ENCODE results near the gene NECTIN3. TPM values are rescaled to one million over a fixed set of nuclear protein-coding genes. Genes with fewer than 3 reads are reported as not detected.

The NECTIN3 gene
- polyA plus RNA-seq, 1 donor, result 18.9 TPM

DNA sequence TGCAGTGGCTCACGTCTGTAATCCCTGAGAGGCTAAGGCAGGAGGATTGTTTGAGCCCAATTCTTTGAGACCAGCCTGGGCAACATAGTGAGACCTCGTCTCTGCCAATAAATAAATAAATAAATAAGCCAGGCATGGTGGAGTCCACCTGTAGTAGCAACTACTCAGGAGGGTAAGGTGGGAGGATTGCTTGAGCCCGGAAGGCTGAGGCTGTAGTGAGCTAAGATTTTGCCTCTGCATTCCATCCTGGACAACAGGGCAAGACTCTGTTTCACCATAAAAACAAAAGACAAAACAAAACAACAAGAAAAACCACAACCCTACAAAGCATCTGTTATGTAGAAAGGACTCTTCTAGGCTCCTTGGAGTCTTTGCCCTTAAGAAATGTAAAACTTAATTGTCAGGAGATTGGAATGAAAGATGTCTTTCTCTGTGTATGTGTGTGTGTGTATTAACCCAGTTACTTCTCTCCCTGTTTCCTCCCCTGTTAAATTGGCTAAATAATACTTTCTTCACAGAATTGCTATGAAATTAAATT is 9.5 kb downstream of the NECTIN3 start:
- DNase-seq, result no peak

DNA sequence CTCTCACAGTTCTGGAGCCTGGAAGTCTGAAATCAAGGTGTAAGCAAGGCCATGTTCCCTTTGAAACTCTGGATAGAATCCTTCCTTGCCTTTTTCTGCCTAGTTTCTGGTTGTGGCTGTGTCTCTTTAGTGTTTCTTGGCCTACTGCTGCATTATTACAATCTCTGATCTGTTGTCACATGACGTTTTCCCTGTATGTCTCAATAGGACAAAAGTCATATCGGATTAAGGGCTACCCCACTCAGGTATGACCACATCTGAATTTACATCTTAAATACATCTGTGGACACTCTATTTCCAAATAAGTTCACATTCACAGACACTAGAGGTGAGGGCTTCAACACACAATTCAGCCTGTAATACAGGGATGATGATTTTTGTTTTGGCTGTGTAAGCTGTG is 13.3 kb downstream of the NECTIN3 start:
- no peak for DNase-seq

DNA sequence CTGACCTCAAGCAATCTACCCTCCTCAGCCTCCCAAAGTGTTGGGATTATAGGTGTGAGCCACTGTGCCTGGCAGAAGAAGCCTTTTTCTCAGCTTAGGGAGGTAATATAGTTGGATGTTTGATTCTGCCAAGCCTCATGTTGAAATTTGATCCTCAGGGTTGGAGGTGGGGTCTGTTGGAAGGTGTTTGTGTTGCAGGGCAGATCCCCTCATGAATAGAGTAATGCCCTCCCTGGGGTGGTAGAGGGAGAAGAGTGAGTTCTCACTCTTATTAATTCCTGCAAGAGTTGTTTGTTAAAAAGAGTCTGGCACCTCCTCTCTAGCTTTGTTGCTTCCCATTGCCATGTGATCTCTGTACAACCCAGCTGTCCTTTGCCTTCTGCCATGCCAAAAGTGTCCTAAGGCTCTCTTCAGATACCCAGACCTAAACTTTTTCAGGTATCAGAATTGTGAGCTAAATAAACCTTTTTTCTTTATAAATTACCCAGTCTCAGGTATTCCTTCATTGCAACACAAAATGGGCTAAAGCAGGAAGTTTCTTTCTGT is 16.4 kb downstream of the NECTIN3 start:
- DNase-seq, result no peak

DNA sequence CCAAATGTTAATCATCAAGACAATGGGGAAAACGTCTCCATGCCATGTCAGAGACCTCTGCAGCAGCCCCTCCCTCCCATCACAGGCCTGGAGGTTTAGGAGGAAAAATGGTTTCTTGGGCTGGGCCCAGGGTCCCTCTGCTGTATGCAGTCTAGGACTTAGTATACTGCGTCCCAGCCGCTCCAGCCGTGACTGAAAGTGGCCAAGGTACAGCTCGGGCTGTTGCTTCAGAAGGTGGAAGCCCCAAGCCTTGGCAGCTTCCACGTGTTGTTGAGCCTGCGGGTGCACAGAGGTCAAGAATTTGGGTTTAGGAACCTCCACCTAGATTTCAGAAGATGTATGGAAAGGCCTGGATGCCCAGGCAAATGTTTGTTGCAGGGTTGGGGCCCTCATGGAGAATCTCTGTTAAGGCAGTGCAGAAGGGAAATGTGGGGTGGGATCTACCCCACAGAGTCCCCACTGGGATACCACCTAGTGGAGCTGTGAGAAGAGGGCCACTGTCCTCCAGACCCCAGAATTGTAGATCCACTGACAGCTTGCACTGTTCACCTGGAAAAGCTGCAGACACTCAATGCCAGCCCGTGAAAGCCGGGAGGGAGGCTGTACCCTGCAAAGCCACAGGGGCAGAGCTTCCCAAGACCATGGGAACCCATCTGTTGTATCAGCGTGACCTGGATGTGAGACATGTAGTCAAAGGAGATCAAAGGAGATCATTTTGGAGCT is 25.0 kb downstream of the NECTIN3 start:
- no peak for DNase-seq

DNA sequence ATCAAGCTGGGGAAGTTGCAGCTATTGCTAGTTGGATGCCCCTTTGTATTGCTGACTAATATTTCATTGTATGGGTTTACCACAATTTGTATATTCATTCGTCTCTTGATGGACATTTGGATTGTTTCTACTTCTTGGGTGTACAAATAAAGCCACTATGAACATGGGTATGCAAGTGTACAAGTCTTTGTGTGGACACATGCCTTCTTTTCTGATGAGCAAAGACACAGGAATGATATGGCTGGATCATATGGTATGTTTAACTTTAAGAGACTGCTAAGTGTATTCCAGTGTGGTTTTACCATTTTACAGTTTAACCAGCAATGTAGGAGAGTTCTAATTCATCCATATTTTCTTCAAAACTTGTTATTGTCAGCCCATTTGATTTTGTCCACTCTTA is 32.2 kb downstream of the NECTIN3 start:
- DNase-seq, result no peak

DNA sequence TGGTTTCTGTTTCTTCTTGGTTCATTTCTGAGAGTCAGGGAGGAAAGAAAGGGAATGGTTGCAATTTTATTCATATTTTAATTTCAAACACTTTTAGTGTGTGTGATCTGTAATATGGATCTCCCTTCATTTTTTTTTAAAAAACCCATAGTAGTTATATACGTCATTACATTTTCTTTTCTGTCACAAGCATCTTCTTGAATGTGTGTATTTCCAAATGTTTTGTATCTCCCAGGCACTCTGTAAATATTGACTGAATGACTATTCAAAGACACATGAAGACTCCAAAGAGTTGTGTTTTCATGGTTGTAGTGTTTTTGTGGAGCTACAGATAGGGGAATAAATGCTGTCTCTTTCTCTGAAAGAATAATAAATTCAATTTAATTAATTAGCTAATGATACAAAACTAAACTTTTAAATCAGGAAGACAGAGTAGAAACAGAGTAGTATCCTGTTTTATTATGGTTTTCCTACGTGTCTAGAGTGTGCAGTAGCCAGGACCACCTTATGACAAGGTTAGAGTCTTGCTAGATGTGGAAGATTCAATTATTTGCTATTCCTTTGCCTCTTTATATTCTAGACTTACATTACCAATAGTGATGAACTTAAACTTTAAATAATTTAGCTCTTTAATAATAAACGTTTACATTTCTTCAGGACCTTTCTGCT is 35.5 kb downstream of the NECTIN3 start:
- DNase-seq, result no peak

DNA sequence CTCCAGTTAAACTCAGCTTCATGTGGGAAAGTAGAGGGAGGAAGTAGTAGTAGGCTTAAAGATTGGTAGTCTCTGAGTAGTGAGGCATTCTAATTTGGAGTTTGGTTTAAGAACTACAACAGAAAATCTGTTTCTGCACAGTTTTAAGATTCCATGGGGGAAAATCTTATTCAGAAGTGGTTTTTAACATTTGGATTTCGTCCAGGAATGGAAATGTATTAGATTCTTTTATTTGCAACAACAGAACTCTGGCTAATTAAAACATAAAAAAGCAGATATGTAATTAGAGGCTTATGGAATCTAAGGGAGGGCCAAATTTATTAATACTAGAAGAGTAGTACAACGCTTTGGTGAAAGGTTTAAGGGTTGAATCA is 36.0 kb downstream of the NECTIN3 start:
- DNase-seq, result no peak

DNA sequence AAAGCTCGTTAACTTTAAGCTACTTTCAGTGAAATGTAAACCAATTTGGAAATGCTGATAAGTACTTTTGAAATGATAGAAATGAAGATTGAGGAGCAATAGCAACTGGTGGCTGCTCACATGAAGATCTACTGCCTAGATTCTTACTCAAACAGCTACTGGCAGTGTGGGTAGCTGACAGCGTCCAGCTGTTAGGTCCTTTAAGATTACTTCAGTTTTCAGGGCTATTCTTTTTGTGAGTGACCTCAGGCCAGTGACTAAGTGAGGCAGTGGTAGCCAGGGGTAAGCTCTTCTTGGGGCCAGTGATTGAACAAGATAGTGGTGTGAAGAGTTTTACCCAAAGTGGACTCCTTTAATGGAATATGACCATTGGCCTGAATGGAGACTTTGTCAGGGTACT is 41.3 kb downstream of the NECTIN3 start:
- no peak for DNase-seq

DNA sequence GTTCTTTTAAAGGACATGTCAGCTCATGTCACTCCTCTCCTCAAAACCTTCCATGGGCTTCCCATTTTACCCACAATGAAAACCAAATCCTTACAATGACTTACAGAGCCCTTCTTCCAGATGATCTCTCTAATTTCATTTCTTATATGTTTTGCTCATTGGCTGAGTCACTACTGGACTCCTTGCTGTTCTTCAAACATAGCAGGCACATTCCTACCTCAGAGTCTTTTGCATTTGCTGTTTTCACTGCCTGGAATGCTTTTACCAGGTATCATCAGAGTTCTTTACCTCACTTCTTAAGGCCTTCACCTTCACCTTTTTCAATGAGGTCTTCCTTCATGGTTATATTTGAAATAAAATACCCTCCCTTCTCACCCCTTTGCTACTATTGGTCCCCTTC is 57.3 kb downstream of the NECTIN3 start:
- no peak for DNase-seq

DNA sequence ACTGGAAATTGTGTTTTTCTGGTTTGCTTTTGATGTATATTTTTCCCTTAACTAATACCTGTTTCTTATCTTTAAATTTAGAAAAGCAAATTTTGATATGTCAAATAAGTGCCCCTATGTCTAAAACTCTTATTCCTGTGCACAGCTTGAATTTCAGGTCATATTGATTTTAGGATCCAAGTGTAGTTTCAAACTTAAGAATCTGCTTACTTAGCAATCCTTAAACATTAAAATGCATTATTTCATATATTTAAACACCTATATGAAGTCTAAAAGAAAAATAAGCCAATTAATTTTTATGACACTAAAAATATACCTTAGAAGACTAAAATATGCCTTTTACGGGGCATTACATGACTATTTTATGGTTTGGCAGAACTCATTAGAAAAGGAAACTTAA is 59.2 kb downstream of the NECTIN3 start:
- DNase-seq, result no peak

DNA sequence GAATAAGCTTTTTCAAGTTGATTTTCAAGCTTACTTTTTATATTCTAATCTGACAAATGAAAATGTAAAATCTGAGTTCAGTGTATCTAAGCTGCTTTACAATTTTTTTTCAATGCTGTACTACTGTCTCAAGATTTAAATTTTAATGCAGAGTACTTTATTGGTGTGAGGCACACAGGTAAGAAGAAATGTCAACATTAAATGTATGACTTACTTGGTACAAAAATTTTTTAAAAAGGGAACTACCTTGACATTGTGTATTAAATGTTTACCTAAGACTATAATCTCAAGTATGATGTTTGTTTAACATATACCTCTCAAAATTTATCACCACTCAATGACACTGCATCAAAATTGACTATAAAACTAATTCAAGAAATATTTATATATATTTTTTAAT is 62.7 kb downstream of the NECTIN3 start:
- DNase-seq, result no peak

DNA sequence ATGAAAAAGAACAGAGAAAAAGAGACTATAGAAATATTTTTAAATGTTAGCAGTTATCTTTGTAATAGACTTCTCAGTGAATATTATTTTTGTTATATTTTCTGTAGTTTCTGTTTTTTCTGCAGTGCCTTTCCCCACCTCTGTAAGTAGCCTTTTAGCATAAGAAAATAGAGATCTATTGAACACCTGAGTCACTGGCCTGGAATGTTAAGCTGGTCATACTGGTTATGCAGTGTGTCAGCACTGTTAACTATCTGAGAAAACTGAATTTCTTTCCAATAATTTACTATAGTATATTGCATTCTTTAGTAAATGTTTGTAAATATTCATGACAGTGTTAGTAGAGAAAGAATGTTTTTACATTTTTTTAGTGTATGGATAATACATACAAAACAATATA is 79.8 kb downstream of the NECTIN3 start:
- DNase-seq, result no peak

DNA sequence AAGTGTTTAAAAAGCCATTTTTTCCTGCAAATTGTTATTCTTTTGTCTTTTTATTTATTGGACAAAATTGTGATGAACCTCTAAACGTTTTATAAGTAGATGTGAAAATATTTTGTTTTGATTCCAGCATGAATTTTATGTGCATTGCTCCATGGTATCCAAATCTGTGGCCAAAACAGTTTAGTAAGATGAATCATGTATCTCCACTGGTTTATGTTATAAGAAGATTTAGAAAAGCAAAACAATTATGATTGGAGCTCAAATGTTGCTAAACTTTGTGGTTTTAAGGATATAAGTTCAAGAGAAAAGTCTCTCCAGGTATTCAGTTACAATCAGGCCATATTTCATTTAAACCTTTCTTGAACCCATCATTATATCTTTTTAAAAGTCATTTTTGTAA is 80.9 kb downstream of the NECTIN3 start:
- DNase-seq, result no peak

DNA sequence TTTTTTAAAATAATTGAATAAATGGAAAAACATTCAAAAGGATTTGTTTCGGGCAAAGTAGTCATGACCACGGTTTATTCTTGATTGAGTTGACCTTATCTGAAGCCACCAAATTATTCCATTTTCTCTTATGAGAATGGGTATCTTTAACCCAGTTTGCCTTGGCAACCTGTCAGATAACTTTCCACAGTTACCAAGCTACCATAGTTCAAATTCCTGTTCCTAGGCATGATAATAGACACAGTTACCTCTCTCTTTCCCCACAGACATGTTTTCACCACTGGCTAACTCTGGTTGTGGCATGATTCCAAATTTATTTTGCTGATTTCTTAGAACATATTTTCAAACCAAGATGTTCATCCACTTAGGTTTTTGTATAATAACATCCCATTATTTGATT is 84.9 kb downstream of the NECTIN3 start:
- DNase-seq, result no peak

DNA sequence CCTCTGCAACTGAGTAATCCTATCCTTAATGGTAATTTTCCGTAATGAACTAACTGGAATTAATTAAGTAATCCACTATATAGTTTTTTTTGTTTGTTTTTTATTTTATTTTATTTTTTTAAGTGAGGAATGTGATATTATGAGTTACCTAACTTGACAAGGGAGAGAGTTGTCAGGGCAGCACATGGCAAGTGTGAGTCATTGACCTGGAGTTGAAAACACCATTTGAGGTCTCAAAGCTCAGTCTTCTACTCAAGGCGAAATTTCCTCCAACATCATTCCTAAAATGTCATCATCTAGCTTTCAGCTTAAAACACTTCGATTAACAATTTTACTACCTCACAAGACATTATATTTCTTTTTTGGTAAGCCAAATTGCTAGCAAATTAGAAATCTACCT is 87.8 kb downstream of the NECTIN3 start:
- no peak for DNase-seq

DNA sequence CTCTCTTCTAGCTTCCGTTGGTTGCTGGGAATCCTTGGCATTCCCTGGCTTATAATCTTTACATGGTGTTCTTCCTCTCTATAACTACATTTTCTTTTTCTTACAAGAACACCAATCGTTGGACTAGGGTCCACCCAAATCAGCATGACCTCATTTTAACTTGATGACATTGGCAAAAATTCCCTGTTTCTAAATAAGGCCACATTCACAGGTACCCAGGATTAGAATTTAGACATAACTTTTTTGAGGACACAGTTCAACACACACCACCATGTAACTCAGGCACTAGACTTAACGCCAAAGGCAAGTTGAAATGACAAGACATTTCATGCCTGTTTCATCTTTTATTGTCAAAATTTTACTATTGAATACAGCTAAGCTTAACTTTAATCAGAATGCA is 93.0 kb downstream of the NECTIN3 start:
- no peak for DNase-seq

DNA sequence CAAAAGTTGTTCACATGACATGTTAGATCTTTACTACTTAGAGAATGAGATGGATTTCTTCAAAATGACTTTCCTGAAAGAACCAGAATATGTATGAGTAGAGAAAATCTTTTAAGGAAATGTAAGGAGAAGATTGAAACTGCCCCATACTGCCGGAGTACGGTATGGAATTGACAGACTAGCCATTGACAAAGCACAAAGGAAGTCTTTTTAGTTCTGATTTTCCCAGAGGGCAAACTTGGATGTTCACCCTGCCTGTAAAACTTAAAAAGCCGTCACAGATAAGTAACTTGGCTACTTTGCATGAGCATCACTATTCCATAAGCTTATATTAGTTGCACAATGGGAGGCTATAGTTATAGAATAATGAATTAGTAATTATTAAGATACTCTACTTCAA is 93.8 kb downstream of the NECTIN3 start:
- no peak for DNase-seq

DNA sequence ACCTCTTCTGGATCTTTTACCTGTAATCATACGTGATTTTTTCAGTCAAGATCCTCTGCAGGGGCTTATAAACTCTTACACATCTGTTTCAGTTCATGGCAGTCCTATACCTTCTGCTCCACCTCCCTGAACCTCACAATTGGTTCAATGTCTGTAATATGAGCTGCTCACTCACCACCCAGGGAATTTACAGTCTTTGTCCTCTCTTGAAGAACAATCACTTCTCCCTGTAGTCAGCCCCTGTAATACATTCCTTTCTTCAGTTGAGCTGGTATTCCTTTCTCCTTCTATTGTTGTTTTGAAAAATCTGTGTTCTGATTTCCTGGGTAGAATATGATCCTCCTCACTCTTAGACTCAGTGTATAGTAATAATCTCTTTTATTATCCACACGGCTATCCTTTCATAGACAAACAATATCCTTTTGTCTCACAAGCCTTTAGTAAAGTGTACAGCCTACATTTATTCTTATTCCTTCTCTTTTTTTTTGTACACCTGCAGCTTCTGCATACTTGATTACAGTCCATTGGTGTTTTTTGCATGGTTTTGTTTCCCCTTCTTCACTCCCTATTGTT is 101.8 kb downstream of the NECTIN3 start:
- no peak for DNase-seq

DNA sequence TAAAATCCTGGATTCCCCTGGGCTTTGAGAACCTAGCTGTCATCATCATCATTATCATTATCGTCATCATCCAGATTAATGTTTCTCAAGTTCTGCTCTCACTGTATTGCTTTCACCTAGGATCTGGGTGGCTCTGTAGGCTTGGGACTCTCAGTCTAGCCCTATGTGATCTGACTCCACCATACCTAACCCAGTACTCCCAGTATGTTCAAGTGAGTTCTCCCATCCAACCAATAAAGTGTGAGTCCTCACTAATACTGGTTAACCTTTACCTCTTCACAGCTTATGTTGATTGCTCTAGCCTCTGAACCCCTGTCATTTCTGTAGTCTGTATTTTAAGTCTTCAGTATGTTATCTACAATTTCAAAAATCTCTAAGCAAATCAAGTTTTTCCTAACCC is 102.3 kb downstream of the NECTIN3 start:
- no peak for DNase-seq

DNA sequence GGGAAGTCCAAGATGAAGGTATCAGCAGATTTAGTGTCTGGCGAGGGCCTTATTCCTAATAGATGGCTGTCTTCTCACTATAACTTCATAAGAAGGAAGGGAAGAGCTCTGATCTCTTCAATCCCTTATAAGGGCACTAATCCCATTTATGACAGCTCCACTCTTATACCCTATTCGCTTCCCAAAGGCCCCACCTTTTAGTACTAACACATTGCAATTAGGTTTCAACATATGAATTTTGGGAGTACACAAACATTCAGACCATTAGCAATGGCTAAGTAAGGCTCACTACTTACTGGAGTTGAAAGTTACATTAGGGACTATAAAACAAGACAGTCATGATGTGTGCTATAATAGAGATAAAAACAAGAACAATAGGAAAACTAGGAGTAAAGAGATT is 118.9 kb downstream of the NECTIN3 start:
- DNase-seq, result no peak

DNA sequence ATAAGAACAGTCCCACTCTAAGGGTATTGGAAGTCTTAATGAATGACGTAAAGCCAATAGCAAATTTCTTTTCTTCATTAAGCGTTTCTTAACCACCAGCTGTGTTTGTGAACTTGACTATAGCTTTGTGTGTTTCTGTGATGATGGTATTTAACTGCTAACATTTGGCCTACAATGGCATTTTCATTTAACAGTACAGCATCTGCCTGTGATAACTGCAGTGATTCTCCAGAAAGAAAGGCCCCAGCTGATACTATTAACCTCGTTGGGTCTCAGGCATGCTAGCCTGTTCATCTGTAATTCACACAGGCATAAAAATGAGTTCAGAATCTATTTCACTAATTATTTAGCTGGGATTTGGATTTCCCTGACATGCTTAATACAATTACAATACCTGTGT is 121.9 kb downstream of the NECTIN3 start:
- no peak for DNase-seq

DNA sequence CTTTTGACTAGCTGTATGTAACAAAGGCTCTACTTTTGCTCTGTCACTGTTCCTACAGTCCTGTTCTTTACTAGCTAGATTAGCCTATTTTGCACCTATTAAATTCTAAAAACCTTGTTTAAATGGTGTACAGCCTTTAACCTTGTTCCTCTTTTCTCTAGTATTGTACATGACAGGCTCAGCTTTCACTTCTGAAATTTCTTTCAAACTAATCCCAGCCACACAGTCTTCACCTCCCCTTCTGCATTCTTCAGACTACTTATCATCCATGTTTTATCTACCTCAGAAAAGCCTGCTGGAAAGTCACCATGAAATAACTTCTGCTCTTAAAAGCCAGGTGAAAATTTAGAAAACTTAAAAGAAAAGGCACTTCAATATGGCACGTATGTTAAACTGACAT is 122.4 kb downstream of the NECTIN3 start:
- DNase-seq, result no peak

DNA sequence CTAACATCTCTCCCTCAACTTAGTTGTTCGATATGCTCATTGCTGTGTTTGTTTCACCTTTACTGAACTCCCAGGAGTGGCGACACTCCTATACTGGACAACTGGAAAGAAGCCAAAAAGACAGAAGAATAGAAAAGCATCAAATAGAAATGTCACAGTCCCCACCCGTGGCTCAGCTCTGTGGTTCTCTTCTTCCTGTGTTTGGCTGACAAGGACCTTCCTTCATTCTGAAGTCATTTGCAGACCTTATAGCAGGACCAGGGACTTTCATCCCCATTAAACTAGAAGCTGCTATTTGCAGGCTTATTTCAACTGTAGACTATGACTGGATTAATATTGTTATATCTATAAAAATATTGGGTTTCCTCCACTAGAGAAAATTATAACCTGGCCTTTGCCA is 125.9 kb downstream of the NECTIN3 start:
- no peak for DNase-seq

DNA sequence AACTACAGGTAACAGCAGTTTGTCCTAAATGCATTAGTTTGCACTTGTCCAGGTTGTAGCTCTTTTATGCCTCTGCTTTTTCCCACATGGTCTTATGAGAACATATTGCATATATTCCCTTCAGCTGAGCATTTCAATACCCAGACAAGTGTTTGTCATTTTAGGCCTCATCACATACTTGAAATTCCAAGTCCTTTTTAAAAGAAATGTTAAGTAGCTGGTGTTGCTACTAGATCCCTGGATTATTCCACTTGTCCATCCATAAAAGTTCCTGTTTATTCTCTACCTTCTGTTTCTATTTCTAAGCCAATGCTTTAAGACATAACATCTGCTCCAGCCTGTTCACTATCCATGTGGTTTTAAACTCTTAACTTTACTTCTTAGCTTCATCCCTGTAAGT is 128.4 kb downstream of the NECTIN3 start:
- no peak for DNase-seq
